ENCODE results near the gene PKNOX2.

The PKNOX2 gene

GRCh38 chr11:125289419-125290098 lies 125.0 kb downstream of the PKNOX2 start:
- no peak for DNase-seq

GRCh38 chr11:125290263-125290662 lies 125.7 kb downstream of the PKNOX2 start:
- DNase-seq = no peak

- no peak for DNase-seq
Observed at GRCh38 chr11:125292100-125292499, 127.5 kb downstream of the PKNOX2 start.

- DNase-seq = no peak
Observed at GRCh38 chr11:125293596-125293995, 129.0 kb downstream of the PKNOX2 start.

GRCh38 chr11:125295931-125296330 lies 131.4 kb downstream of the PKNOX2 start:
- no peak for DNase-seq

GRCh38 chr11:125297346-125297915 lies 132.9 kb downstream of the PKNOX2 start:
- DNase-seq = no peak

GRCh38 chr11:125299061-125299615 lies 134.6 kb downstream of the PKNOX2 start:
- no peak for DNase-seq

- DNase-seq = no peak
Observed at GRCh38 chr11:125299821-125300220, 135.3 kb downstream of the PKNOX2 start.

GRCh38 chr11:125300791-125301218 lies 136.3 kb downstream of the PKNOX2 start:
- no peak for DNase-seq

GRCh38 chr11:125301346-125301745 lies 136.8 kb downstream of the PKNOX2 start:
- DNase-seq = no peak

GRCh38 chr11:125303186-125303585 lies 138.6 kb downstream of the PKNOX2 start:
- no peak for DNase-seq

- no peak for DNase-seq
Observed at GRCh38 chr11:125303694-125304093, 139.1 kb downstream of the PKNOX2 start.

- no peak for DNase-seq
Observed at GRCh38 chr11:125304136-125304535, 139.6 kb downstream of the PKNOX2 start.

GRCh38 chr11:125304876-125305275 lies 140.3 kb downstream of the PKNOX2 start:
- no peak for DNase-seq

GRCh38 chr11:125305345-125305744 lies 140.8 kb downstream of the PKNOX2 start:
- no peak for DNase-seq

- DNase-seq = no peak
Observed at GRCh38 chr11:125306476-125306875, 141.9 kb downstream of the PKNOX2 start.

GRCh38 chr11:125308246-125308645 lies 143.7 kb downstream of the PKNOX2 start:
- DNase-seq = no peak

GRCh38 chr11:125312391-125312790 lies 147.8 kb downstream of the PKNOX2 start:
- DNase-seq = no peak

- no peak for DNase-seq
Observed at GRCh38 chr11:125312812-125313211, 148.3 kb downstream of the PKNOX2 start.

GRCh38 chr11:125313271-125314219 lies 149.0 kb downstream of the PKNOX2 start:
- DNase-seq = no peak

GRCh38 chr11:125314276-125315078 lies 149.9 kb downstream of the PKNOX2 start:
- DNase-seq = no peak

GRCh38 chr11:125315079-125315740 lies 150.7 kb downstream of the PKNOX2 start:
- DNase-seq = no peak

All from NCI-H510A treated with DMSO at 0.1 percent for 48 hours (cell line).